GM18907 (cell line): ENCODE measurements around the gene BNC2.

ENCODE experiments used
- ATAC-seq: cut with Tn5 transposase; IDR thresholded peaks from one replicate; pipeline ENCODE4 v1.9.1; 2021; ENCODE audit warnings: mild to moderate bottlenecking, moderate library complexity; ENCODE audit not compliant: unreplicated experiment

BNC2 gene

DNA sequence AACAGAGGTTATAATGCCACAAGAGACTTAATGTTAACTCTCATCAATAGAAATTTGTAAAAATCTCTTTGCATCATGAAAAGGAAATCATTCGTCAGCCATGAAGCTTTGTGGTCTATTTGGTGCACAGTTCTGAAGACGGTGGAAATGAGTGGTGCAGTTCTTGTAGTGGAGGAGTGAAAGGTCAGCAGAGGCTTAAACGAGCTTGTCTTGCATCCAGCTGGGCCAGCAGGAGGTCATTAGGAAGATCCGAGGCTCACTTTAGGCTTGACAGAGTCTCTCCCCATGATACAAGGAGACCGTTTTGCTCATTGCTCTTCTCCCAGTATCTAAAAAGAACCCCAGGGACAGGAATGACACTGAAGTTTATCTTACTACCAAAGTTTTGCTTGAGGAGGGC lies 440.8 kb downstream of the BNC2 start:
- ATAC-seq: no peak

DNA sequence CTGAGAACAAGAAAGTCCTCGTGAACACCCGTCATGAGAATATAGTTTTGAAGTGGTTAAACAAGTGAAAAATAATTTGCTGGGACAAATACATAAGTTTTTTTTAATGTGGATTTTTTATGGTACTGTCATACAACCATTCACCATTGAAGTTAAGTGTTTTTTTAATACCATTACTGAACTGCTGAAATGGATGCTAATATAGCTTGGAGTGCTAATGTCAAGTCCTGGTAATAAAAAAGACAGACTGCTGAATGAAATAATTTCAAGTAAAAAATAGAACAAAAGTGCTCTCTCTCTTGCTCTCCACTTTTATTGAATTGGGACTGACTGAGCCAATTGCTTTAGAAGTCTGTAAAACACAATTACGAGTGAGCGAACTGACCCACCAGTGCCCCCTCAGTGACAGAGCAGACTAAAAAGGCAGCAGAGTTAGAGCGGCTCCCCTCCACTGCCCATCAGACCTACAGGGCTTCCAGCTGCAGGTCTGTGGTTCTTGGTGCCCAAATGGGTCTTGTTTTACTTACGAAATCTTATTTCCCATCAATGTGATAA lies 442.5 kb downstream of the BNC2 start:
- ATAC-seq: no peak

DNA sequence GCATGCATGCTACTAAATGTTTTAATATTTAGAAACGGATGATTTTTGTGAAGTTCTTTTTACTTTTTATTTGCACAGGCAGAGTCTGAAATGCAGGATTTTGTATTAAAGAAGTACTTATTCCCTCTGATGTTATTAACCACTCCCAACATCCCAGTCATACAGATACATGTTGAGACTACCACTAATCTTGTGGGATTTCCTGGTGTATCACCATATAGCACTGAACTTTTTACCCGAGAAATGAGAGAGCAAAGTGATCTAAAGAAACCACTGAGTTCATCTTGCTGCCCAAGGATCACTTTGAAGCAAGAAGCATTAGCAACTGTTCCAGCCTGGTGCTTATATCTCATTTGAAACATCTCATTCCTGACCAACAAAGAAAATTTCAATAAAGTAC lies 443.8 kb downstream of the BNC2 start:
- no peak for ATAC-seq

DNA sequence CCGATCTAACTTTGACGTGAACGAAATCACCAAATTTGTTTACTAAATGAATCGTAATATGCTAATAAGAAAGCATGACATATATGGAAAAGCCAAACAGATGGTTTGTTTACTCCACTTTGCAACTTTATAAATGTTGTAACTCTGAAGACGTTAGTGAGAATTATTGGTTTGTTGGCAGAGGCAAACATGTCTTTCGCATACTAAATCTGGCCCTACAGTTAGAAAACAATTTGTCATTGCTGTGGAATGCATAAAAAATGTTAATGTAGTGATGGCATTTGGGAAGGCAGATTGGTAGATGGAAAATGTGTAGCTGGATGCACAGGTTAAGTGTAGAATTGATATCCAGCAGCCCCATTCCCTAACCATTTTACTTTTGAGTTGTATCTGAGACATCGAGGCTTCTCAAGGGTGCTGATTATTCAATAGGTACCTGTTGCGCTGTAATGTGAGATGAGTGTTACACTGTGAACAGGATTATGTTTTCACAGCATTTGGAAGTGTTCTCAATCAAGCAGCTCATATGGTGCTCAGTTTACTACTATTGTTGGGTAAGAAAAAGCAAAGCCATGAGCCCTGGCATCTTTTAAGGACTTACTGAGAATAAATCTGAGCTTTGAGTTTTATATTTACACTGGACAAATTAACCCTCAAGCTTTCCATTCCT lies 444.8 kb downstream of the BNC2 start:
- ATAC-seq: no peak

DNA sequence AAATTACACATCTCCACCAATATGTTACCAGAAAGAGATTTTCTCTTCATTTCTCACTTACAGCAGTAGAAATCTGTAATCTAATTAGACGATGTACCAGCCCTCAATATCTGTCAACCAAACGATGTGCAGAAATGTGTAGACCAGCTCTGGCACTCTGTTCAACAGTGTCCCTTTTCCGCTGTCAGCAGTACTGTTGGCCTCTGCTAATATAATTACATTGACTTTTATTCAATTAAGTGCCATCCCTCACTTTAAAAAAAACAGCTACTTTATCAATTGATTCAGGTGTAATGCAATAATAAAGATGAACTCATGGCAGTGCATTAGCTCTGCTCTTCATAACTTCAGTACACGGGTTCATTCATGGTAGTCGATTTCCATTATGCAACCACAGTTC lies 448.4 kb downstream of the BNC2 start:
- no peak for ATAC-seq

DNA sequence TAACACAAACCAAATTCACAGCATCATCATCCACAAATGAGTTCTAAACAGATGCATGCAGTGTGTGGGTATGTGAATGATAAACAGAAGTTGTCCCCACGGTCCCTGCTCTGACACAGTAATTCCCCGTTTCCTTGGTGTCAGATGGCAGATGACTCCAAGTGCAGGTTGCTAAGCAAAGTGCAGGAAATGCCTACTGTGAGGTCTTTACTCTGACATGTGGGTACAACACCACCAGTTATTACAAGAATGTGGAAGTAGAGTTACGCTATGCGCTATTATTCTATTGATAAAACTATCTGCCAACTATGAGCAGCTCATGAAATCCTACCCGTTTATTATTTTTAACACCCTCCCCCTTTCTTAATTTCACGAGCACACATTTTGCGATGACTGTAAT lies 448.9 kb downstream of the BNC2 start:
- no peak for ATAC-seq

DNA sequence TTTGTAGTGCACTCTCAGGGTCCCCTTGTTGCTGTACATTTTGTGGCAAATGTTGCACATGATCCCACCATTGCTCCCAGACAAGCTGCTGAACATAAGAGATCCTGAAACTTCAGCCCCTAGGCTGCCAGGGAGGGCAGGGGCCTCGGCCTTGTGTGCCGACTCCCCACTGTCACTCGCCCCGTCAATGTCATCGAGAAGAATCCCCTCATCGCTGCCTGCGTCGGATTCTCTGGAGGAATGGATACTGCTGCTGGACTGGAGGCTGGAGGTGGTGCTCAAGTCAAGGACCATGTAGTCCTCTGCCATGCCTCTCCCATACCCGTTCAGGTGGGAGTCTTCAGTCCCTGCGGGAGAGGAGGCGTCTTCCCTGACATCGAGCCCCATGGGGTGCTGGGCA lies 451.3 kb downstream of the BNC2 start:
- no peak for ATAC-seq

DNA sequence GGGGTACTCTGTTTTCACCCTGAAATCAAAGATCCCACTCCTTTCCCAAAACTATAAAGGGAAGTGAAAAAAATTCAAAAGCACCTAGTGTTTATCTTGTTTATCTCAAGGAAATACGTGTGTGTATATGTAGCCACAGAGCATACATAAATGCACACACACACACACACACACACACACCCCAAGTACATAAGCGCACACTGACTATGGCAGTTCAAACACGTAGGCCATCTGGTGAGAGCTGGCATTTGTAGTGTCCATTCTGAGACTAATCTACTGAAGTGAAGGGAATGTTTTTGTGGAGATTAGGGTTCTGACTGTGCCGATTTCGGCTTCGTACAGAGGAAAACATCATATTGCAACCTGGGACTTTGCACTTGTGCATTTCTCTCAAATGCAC lies 451.7 kb downstream of the BNC2 start:
- no peak for ATAC-seq

- no peak for ATAC-seq
Measured at GRCh38 chr9:16417749-16418148, 452.7 kb downstream of the BNC2 start.

- ATAC-seq: no peak
Measured at GRCh38 chr9:16417161-16417560, 453.3 kb downstream of the BNC2 start.

GRCh38 chr9:16414451-16414850 lies 456.0 kb downstream of the BNC2 start:
- ATAC-seq: no peak

- ATAC-seq: no peak
Measured at GRCh38 chr9:16413509-16414016, 456.9 kb downstream of the BNC2 start.

DNA sequence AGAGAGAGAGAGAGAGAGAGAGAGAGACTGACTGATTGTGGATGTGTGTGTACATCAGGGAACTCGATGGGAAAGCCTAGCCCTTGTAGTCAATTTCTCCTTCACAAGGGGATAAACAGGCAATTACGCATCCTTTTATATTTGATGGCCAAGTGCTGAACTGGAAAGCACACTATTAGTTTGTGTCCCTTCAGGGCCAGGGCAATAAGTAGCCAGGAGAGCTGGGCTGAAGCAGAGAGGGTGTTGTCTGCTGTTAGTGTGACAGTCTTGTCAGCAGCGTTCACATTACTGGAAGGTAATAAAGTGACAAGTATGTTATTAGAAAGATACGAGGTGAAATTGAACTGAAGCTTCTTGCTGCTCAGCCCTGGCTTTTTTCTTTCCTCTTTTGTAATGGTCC lies 457.7 kb downstream of the BNC2 start:
- ATAC-seq: no peak

DNA sequence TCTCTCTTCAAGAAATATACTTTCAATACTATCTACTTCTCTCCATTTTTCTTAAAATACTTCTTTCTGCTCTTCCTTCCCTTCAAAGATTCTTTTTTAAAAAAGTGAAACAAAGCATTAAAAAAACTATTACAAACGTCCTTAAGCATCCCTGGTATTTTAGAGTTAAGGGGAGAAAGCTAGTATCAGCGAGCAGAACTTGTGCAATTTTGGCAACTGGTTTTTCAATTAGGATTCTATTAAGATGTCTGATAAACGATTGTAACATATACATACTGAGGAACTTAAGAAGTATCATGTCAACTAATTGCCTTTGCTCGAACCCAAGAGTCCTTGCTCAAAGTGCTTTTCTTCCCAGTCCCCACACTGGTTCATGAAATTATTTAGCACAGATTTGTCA lies 459.2 kb downstream of the BNC2 start:
- no peak for ATAC-seq

DNA sequence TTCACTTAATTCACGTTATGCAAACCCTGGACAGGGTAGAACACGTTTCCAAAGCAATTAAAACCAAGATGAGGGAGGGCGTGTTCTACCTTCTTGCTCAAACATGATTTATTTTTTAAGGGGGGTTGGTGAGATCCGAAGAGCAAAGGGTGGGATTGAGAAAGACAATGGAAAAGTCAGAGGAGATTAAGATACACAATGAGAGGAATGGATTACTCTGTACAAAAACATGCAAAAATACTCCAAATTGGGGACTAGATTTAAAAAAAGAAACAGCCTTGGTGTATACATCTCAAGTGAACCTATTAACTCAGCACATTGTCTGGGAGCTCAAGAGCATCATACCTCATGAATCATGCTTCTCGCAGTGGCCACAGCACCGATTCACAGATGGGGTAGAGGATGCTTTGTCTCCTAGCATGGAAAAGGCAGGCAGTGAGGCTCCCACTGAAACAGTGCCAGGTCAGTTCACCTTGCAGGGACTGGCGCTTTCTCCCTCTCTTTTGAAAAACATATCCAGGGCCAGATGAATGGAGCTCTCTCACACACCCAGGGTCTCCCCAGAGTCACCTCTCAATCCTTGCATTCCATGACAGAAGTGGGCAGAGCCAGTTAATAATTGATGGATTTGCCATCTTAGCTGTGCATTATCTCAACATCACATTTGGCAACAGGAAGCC lies 459.7 kb downstream of the BNC2 start:
- ATAC-seq: no peak

DNA sequence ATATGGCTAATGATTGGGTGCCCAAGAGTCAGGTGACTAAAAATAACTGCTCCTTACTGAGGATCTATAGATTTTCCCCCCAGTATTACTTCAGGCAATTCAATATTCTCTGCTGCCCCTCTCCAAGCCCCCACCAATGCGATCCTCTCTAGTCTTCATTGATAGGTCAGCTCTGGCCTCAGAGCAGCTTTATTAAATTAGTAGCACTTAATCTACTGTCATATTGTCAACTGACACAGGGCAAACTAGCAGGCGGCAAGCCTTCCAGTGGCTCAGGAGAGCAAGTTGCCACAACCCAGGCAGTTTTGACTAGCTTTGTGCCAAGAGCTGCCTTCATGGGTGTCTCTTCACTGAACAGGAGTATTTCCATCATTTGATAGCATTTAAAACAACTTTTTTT lies 462.9 kb downstream of the BNC2 start:
- no peak for ATAC-seq

DNA sequence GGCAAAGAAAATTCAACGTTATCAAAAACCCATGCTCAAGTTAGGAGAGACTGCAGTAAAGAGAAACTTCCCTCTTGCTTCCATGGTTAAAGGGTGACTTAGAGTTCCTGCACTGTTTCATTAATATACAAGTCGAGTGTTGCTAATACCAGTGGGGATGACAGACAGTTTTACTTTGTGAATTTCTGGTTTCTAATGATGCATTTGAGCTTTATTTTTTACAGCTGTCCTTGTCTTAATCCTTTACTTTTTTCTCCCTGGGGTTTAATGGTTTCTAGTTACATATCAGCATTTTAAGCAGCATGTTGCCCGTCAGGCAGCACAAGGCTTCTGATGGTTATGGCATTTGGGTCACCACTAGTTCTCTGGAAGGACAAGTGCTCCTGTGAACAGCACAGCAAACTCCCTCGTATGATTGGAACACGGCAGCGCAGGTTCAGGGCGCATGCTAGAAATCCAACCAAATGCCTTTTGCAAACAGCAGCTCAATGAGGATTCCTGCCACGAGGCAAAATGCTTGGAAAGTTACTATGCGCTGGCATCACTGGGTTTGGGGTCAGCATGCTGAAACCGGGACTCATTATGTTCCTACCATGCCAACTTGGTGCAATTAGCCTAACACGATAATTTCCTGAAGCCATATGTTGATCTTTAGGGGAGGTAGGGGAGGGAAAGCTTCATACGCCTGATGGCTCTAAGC lies 463.8 kb downstream of the BNC2 start:
- ATAC-seq: no peak

- no peak for ATAC-seq
Measured at GRCh38 chr9:16405421-16405820, 465.0 kb downstream of the BNC2 start.

GRCh38 chr9:16401701-16402100 lies 468.8 kb downstream of the BNC2 start:
- no peak for ATAC-seq

GRCh38 chr9:16398691-16399090 lies 471.8 kb downstream of the BNC2 start:
- ATAC-seq: no peak

GRCh38 chr9:16396389-16396788 lies 474.1 kb downstream of the BNC2 start:
- ATAC-seq: no peak

- ATAC-seq: no peak
Measured at GRCh38 chr9:16391369-16391768, 479.1 kb downstream of the BNC2 start.
